PC-9 (cell line): ENCODE measurements around the gene KBTBD13.

Source experiments
- EZH2 ChIP-seq: fragments of 200-600 bp; sonication (generic); IDR thresholded peaks from 2 replicates; pipeline ENCODE4 v1.8.0; 2017; ENCODE audit warnings: antibody characterized with exemption, low read depth
- TF ChIP-seq, protein P1 (sequence below): fragments of 200-600 bp; sonication (generic); conservative IDR thresholded peaks from 2 replicates; pipeline ENCODE4 v1.6.1; 2017; ENCODE audit warnings: mixed run types, antibody characterized with exemption, mild to moderate bottlenecking, moderate library complexity

DNA sequence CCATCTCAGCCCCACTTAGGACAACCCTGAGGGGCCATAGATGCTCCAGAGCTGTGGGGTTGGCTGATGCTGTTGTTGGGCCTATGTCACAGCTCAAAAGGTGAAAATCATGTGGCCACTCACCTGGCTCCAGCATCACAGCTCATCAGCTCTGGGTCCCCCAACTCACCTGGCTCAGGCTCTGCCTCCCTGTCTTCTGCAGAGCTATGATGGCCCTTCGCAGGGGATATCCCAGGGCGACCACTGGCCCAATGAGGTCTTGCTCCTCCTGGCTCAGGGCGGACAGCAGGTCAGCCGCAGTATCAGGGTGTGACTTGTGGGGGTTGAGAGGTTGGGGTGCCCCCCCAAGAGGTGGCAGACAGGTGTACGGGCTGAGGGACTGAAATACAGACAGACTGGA lies 22.8 kb downstream of the KBTBD13 start:
- TF ChIP-seq, protein P1, sequence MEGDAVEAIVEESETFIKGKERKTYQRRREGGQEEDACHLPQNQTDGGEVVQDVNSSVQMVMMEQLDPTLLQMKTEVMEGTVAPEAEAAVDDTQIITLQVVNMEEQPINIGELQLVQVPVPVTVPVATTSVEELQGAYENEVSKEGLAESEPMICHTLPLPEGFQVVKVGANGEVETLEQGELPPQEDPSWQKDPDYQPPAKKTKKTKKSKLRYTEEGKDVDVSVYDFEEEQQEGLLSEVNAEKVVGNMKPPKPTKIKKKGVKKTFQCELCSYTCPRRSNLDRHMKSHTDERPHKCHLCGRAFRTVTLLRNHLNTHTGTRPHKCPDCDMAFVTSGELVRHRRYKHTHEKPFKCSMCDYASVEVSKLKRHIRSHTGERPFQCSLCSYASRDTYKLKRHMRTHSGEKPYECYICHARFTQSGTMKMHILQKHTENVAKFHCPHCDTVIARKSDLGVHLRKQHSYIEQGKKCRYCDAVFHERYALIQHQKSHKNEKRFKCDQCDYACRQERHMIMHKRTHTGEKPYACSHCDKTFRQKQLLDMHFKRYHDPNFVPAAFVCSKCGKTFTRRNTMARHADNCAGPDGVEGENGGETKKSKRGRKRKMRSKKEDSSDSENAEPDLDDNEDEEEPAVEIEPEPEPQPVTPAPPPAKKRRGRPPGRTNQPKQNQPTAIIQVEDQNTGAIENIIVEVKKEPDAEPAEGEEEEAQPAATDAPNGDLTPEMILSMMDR = no peak
- TF ChIP-seq EZH2 = no peak
